ENCODE results near the gene TRMT61A.

The TRMT61A gene

DNA sequence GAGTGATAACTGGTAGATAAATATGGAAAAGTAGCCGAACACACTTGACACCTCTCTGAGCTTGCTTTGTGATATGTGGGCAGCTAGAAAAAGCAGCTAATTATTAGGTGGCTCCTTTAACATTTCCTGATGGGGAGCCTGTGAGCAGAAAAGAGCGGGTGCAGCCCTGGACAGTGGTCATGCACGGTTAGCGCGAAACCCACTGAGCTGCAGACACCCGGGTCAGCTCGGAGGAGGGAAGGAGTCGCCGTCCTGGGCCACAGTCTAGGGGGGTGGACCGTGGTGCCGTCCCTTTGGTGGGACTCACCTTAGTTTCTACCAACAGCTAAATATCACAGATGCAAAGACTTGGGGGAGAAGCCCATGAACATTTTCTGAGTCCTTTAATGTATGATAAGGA is 40.4 kb downstream of the TRMT61A start:
- TF ChIP-seq ZFX (IDR thresholded peaks at IDR 0.05) = no peak
- TF ChIP-seq, protein P1, sequence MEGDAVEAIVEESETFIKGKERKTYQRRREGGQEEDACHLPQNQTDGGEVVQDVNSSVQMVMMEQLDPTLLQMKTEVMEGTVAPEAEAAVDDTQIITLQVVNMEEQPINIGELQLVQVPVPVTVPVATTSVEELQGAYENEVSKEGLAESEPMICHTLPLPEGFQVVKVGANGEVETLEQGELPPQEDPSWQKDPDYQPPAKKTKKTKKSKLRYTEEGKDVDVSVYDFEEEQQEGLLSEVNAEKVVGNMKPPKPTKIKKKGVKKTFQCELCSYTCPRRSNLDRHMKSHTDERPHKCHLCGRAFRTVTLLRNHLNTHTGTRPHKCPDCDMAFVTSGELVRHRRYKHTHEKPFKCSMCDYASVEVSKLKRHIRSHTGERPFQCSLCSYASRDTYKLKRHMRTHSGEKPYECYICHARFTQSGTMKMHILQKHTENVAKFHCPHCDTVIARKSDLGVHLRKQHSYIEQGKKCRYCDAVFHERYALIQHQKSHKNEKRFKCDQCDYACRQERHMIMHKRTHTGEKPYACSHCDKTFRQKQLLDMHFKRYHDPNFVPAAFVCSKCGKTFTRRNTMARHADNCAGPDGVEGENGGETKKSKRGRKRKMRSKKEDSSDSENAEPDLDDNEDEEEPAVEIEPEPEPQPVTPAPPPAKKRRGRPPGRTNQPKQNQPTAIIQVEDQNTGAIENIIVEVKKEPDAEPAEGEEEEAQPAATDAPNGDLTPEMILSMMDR (conservative IDR thresholded peaks at IDR 0.05) = no peak
- peak overlapping the region; percentile 46; the same call in 1 of the 2 replicates for H3K27ac ChIP-seq

DNA sequence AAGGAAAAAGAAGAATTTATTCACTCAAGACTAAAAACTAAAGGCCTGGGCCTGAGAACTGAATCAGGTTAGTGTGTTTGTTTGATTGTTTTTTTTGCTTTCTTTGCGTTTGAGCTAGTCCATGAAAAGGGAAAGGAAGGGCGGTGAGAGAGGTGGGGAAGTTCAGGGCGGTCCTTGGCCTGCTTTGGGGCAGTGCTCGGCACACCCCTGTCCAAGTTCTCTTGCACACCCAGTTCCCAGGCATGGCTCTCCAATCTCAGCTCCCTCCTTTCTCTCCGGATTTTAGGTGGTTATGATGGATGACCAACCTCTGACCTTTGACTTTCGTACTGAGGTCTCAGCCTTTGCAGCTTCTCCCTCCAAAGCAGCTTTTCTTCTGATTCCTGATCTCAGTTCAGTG is 45.1 kb downstream of the TRMT61A start:
- TF ChIP-seq, protein P1 (conservative IDR thresholded peaks at IDR 0.05) = no peak
- no peak for TF ChIP-seq ZFX (IDR thresholded peaks at IDR 0.05)
- no peak overlapping the region for H3K27ac ChIP-seq

DNA sequence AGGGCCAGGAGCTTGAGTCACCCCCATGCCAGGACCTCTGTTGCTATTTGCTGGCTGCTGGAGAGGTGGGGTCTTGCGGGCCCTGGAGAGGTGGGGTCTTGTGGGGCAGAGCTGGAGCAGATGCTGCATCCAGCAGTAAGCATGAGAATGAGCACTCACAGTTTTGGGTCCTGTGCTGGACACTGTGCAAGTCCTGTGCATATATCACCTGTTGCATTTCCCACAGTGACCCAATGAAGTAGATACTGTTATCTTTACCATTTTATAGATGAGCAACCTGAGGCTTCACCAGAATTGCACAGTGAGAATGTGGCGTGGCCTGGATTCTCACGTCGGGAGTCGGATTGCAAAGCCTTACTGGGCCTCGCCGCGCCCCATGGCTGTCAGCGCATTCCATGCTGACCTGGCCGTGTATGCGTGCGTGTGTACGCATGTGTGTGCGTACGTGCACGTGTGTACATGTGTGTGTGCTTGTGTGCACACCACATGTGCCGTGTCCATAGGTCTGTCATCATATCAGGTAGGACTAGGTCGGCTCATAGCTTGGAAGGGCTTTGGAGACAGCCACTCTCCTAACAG is 45.8 kb downstream of the TRMT61A start:
- peak overlapping the region; percentile 77; the same call in 1 of the 2 replicates for H3K27ac ChIP-seq

DNA sequence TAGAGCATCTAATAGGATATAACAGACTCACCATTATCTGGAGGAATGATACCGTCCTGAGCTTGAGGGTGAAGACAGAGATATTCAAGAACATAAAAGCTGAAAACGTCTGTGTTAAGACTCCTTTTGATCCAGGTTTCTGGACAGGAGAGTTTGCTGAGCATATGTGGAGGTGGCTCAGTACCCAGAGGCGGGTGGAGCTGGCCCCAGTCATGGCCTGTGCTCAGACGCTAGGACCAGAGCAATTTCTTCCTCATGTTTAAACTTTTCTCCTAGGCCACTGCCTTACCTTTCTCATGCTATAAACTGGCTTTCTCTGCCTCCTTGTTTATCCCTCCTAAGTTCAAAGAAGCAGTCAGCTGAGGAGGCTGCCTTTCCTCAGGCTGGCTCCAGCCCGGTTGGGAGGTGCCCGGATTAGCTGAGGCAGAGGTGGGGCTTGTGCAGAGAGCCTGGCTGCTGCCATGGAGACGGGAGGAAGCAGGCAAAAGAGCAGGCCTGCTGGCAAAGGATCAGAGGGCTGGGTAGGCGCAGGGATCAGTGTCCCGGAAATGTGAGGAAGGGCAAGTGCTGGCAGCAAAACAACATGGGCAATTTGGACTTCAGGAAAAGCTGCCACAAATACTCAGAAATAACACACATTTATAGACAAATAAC is 47.5 kb downstream of the TRMT61A start:
- TF ChIP-seq, protein P1 (conservative IDR thresholded peaks at IDR 0.05) = no peak
- no peak for TF ChIP-seq ZFX (IDR thresholded peaks at IDR 0.05)
- H3K27ac ChIP-seq = peak overlapping the region; percentile 77

More for the DNA sequence above, 45.8 kb downstream of the TRMT61A start:
- TF ChIP-seq ZFX (IDR thresholded peaks at IDR 0.05) = no peak
- TF ChIP-seq, protein P1 (conservative IDR thresholded peaks at IDR 0.05) = no peak

DNA sequence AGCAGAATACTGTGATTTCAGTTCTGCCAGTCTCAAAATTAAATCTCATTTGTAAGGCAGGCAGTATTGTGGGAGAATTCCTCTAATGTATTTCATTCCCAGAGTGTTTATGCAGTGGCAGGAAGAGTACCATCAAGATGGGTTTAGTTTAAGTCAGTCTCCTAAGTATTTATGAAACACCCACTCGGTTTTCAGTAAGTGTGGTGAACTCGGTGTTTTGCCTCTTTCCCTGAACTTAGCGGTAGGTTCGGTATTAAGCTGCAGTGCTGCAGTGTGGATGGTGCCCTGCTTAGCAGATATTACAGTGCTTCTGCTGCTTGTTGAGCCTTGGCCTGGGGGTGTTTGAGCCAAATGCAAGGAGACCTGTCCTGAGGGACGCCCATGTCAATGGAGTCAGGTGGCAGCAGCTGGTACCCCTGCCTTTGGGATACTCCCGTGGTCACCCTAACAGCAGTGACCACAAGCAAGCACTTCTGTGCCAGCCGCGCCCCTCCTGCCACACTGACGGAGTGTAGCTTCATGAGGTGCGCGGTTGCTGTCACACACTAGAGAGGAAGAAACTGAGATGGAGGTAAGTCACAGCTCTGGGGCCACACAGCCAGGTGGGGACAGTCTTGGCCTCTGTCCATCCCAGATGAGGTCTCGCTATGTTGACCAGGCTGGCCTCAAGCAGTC is 49.5 kb downstream of the TRMT61A start:
- H3K27ac ChIP-seq = no peak overlapping the region
- TF ChIP-seq, protein P1 (conservative IDR thresholded peaks at IDR 0.05) = no peak
- no peak for TF ChIP-seq ZFX (IDR thresholded peaks at IDR 0.05)

DNA sequence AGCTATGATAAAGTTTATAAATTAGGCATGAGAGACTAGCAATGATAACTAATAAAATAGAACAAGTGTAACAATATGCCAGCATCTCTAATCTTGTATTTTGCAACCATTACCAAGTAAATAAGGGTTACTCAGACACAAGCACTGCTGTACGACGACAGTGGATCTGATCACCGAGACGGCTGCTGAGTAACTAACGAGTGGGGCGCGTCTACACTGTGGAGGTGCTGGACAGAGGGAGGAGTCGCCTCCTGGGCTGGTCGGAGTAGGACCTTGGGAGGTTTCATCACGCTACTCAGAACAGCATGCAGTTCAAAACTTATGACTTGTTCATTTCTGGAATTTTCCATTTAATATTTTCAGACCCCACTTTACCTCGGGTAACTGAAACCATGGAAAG is 52.2 kb downstream of the TRMT61A start:
- H3K27ac ChIP-seq = no peak overlapping the region
- no peak for TF ChIP-seq ZFX (IDR thresholded peaks at IDR 0.05)
- TF ChIP-seq, protein P1 (conservative IDR thresholded peaks at IDR 0.05) = no peak

Measured in C4-2B (cell line).